Measurements from ENCODE around the gene WIF1.

DNA sequence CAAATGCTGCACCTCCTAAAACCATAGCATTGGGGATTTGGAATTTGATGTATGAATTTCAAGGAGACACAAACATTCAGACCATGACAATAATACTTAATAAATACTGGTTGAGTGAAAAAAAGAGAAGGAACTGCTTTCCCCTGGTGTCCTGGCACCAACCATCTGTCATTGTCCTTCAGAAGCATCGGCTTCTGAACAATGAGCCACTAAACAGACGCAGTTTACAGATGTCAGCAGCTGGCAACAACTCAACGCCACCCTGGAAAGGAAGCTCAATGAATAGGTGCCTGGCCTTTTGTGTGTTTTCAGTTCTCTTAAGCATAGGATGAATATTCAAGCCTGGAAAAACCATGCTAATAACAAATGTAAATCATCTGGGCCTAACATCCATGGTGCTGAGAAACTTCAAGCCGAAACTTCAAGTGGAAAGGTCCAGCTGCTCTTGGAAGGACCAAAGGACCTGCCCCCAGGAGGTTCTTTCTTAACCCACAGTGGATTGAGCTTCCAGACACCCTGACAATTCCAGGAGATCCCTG lies 101.3 kb downstream of the WIF1 start:
- TF ChIP-seq POLR2A (IDR thresholded peaks at IDR 0.05; ENCODE audit: low read depth, low read length) = no peak
- TF ChIP-seq, protein P1, sequence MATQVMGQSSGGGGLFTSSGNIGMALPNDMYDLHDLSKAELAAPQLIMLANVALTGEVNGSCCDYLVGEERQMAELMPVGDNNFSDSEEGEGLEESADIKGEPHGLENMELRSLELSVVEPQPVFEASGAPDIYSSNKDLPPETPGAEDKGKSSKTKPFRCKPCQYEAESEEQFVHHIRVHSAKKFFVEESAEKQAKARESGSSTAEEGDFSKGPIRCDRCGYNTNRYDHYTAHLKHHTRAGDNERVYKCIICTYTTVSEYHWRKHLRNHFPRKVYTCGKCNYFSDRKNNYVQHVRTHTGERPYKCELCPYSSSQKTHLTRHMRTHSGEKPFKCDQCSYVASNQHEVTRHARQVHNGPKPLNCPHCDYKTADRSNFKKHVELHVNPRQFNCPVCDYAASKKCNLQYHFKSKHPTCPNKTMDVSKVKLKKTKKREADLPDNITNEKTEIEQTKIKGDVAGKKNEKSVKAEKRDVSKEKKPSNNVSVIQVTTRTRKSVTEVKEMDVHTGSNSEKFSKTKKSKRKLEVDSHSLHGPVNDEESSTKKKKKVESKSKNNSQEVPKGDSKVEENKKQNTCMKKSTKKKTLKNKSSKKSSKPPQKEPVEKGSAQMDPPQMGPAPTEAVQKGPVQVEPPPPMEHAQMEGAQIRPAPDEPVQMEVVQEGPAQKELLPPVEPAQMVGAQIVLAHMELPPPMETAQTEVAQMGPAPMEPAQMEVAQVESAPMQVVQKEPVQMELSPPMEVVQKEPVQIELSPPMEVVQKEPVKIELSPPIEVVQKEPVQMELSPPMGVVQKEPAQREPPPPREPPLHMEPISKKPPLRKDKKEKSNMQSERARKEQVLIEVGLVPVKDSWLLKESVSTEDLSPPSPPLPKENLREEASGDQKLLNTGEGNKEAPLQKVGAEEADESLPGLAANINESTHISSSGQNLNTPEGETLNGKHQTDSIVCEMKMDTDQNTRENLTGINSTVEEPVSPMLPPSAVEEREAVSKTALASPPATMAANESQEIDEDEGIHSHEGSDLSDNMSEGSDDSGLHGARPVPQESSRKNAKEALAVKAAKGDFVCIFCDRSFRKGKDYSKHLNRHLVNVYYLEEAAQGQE (IDR thresholded peaks at IDR 0.05; ENCODE audit: low read depth, low read length) = no peak
- TF ChIP-seq POLR2AphosphoS5 (IDR thresholded peaks at IDR 0.05; ENCODE audit: low read length) = no peak
- no peak for TF ChIP-seq CEBPB (IDR thresholded peaks at IDR 0.05; ENCODE audit: borderline replicate concordance in 1 of 2, low read depth in 2 of 2, low read length in 2 of 2)
- TF ChIP-seq CTCF (IDR thresholded peaks at IDR 0.05 in 2 of 3, conservative IDR thresholded peaks at IDR 0.05 in 1 of 3; ENCODE audit: control insufficient read depth in 2 of 3, extremely low read depth in 1 of 3, insufficient read depth in 1 of 3, low read depth in 3 of 3, low read length in 3 of 3) = no peak
- no peak for TF ChIP-seq GABPA (IDR thresholded peaks at IDR 0.05; ENCODE audit: low read depth)
- TF ChIP-seq CBX3 (IDR thresholded peaks at IDR 0.05; ENCODE audit: borderline replicate concordance, low read depth) = no peak
